VCaP (cell line): ENCODE data around the gene LDLRAD4.

Experiments
- H3K27ac ChIP-seq: fragments of 450-650 bp; 2 replicates; pipeline ENCODE4 v1.5.1; 2017
- CTCF ChIP-seq: fragments of 450-650 bp; conservative IDR thresholded peaks from 2 replicates; pipeline ENCODE4 v1.5.1; 2017; ENCODE audit warnings: mild to moderate bottlenecking, moderate library complexity

Gene LDLRAD4

GRCh38 chr18:13376841-13377351, 158.3 kb downstream of the LDLRAD4 start:
- no peak overlapping the region for H3K27ac ChIP-seq
- no peak for TF ChIP-seq CTCF

GRCh38 chr18:13377496-13377895, 158.9 kb downstream of the LDLRAD4 start:
- H3K27ac ChIP-seq, result no peak overlapping the region
- TF ChIP-seq CTCF, result no peak

GRCh38 chr18:13378150-13378549, 159.6 kb downstream of the LDLRAD4 start:
- no peak for TF ChIP-seq CTCF
- H3K27ac ChIP-seq, result no peak overlapping the region

- no peak overlapping the region for H3K27ac ChIP-seq
- no peak for TF ChIP-seq CTCF
These were observed 160.7 kb downstream of the LDLRAD4 start for GRCh38 chr18:13379062-13379865.

GRCh38 chr18:13379930-13380690, 161.6 kb downstream of the LDLRAD4 start:
- TF ChIP-seq CTCF, result no peak
- no peak overlapping the region for H3K27ac ChIP-seq

GRCh38 chr18:13380691-13381070, 162.1 kb downstream of the LDLRAD4 start:
- no peak for TF ChIP-seq CTCF
- H3K27ac ChIP-seq, result no peak overlapping the region

GRCh38 chr18:13381331-13381730, 162.8 kb downstream of the LDLRAD4 start:
- TF ChIP-seq CTCF, result no peak
- H3K27ac ChIP-seq, result no peak overlapping the region
